BLaER1 (cell line): ENCODE results near the gene CDK6.
A peak's percentile ranks its signal among the peaks of the same experiment; 100 is the strongest.

Experiments
- H3K27ac ChIP-seq: shearing (Covaris generic); formaldehyde crosslinking; 2 replicates; pipeline ENCODE4 v1.8.1; 2022
- H3K27me3 ChIP-seq: shearing (Covaris generic); formaldehyde crosslinking; 2 replicates; pipeline ENCODE4 v1.8.1; 2022
- H3K36me3 ChIP-seq: shearing (Covaris generic); formaldehyde crosslinking; 2 replicates; pipeline ENCODE4 v1.8.1; 2022
- H3K4me1 ChIP-seq: shearing (Covaris generic); formaldehyde crosslinking; 2 replicates; pipeline ENCODE4 v1.8.1; 2022
- H3K4me2 ChIP-seq: shearing (Covaris generic); formaldehyde crosslinking; 2 replicates; pipeline ENCODE4 v1.8.1; 2022
- H3K4me3 ChIP-seq: shearing (Covaris generic); formaldehyde crosslinking; 2 replicates; pipeline ENCODE4 v1.8.1; 2022
- H3K9ac ChIP-seq: shearing (Covaris generic); formaldehyde crosslinking; 2 replicates; pipeline ENCODE4 v1.8.1; 2022
- H3K9me3 ChIP-seq: shearing (Covaris generic); formaldehyde crosslinking; 2 replicates; pipeline ENCODE4 v1.8.1; 2022
- H4K20me1 ChIP-seq: shearing (Covaris generic); formaldehyde crosslinking; 2 replicates; pipeline ENCODE4 v1.8.1; 2022
- Cebpa-rat ChIP-seq: shearing (Covaris generic); IDR thresholded peaks from 2 replicates; pipeline ENCODE4 v1.8.1; 2022

CDK6 gene

GRCh38 chr7:92732316-92733036, 103.9 kb downstream of the CDK6 start:
- no peak overlapping the region for H3K9ac ChIP-seq
- peak overlapping the region; percentile 59 for H3K4me2 ChIP-seq
- H3K4me1 ChIP-seq = peaks cover 21% of the 10 kb centered on the region
- H3K4me3 ChIP-seq = no peak overlapping the region
- no peak overlapping the region for H3K27ac ChIP-seq
- H3K36me3 ChIP-seq = 0 out of 2 replicates have a peak, but pooled peaks cover 3% of the 10 kb centered on the region
- H3K9me3 ChIP-seq = no peaks in the 10 kb centered on the region
- peaks cover 10% of the 10 kb centered on the region; the same call in 1 of the 2 replicates for H4K20me1 ChIP-seq
- no peak for TF ChIP-seq Cebpa-rat
- no peaks in the 10 kb centered on the region for H3K27me3 ChIP-seq

- Histone ChIP-seq H3K9ac (no peak overlapping the region), H3K4me2 (peak overlapping the region; percentile 59), H3K4me1 (peaks cover 21% of the 10 kb centered on the region), H3K9me3 (no peaks in the 10 kb centered on the region), H3K4me3 (no peak overlapping the region), H3K27me3 (no peaks in the 10 kb centered on the region), H3K27ac (no peak overlapping the region), H3K36me3 (0 out of 2 replicates have a peak, but pooled peaks cover 4% of the 10 kb centered on the region), H4K20me1 (peaks cover 20% of the 10 kb centered on the region; the same call in 1 of the 2 replicates)
- no peak for TF ChIP-seq Cebpa-rat
Observed at GRCh38 chr7:92731335-92732063, 104.9 kb downstream of the CDK6 start.

GRCh38 chr7:92730808-92731207, 105.6 kb downstream of the CDK6 start:
- TF ChIP-seq Cebpa-rat = no peak
- Histone ChIP-seq H3K4me1 (peaks cover 21% of the 10 kb centered on the region), H3K4me3 (no peak overlapping the region), H3K4me2 (no peak overlapping the region), H3K9me3 (no peaks in the 10 kb centered on the region), H3K36me3 (0 out of 2 replicates have a peak, but pooled peaks cover 7% of the 10 kb centered on the region), H3K9ac (no peak overlapping the region), H3K27ac (no peak overlapping the region), H4K20me1 (peaks cover 23% of the 10 kb centered on the region; the same call in 1 of the 2 replicates), H3K27me3 (no peaks in the 10 kb centered on the region)

GRCh38 chr7:92729751-92730150, 106.6 kb downstream of the CDK6 start:
- Histone ChIP-seq H3K4me2 (no peak overlapping the region), H4K20me1 (peaks cover 31% of the 10 kb centered on the region; the same call in 1 of the 2 replicates), H3K36me3 (peaks cover 18% of the 10 kb centered on the region)

DNA sequence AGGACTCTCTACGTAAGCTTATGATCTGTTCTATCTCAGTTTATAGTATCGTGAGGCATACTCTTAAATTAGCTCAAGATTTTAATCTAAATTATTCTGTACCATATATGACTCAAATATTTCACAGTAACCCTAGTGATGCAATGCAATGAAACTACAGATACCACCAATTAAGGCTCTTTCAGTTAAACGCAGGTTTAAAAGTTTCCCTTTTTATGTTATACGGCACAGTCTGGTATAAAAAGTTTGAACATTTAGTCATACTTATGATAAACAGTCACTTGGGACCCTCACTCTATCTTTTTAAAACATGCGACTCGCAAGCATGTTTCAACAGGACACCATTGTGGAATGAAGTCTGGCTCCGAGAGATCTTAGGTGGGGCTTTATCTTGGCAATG, 107.2 kb downstream of the CDK6 start:
- Histone ChIP-seq H3K4me3 (no peak overlapping the region), H3K27ac (no peak overlapping the region), H3K27me3 (no peaks in the 10 kb centered on the region), H3K4me2 (no peak overlapping the region), H3K36me3 (peaks cover 18% of the 10 kb centered on the region), H3K9me3 (no peaks in the 10 kb centered on the region), H3K4me1 (peaks cover 26% of the 10 kb centered on the region), H3K9ac (no peak overlapping the region), H4K20me1 (peaks cover 36% of the 10 kb centered on the region; the same call in 1 of the 2 replicates)
- no peak for TF ChIP-seq Cebpa-rat

More at GRCh38 chr7:92729751-92730150, 106.6 kb downstream of the CDK6 start:
- Histone ChIP-seq H3K9me3 (no peaks in the 10 kb centered on the region), H3K27me3 (no peaks in the 10 kb centered on the region), H3K4me1 (peaks cover 21% of the 10 kb centered on the region), H3K9ac (no peak overlapping the region), H3K27ac (no peak overlapping the region), H3K4me3 (no peak overlapping the region)
- no peak for TF ChIP-seq Cebpa-rat

DNA sequence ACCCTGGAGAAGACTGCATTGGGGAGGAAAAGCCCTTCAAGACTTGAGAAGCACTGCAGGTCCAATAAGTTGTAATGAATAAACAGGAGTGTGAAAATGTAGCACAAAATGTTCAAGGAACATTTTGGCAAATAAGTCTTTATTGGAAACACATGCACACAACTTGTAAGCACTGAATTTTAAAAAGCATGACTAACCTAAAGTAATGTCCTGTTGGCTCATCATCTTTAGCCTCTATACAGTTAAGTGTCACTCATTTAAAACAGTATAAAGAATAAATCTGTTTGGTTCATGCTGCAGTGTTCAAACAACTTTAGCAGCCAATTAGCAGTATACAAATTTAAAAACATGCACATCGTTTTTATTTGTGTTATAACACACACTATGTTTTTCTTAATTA, 108.6 kb downstream of the CDK6 start:
- H4K20me1 ChIP-seq = peaks cover 38% of the 10 kb centered on the region; the same call in 1 of the 2 replicates
- H3K27me3 ChIP-seq = no peaks in the 10 kb centered on the region
- H3K27ac ChIP-seq = no peak overlapping the region
- no peak overlapping the region for H3K4me3 ChIP-seq
- H3K4me1 ChIP-seq = peaks cover 34% of the 10 kb centered on the region
- no peaks in the 10 kb centered on the region for H3K9me3 ChIP-seq
- H3K4me2 ChIP-seq = no peak overlapping the region
- no peak overlapping the region for H3K9ac ChIP-seq
- H3K36me3 ChIP-seq = peaks cover 22% of the 10 kb centered on the region
- TF ChIP-seq Cebpa-rat = no peak

DNA sequence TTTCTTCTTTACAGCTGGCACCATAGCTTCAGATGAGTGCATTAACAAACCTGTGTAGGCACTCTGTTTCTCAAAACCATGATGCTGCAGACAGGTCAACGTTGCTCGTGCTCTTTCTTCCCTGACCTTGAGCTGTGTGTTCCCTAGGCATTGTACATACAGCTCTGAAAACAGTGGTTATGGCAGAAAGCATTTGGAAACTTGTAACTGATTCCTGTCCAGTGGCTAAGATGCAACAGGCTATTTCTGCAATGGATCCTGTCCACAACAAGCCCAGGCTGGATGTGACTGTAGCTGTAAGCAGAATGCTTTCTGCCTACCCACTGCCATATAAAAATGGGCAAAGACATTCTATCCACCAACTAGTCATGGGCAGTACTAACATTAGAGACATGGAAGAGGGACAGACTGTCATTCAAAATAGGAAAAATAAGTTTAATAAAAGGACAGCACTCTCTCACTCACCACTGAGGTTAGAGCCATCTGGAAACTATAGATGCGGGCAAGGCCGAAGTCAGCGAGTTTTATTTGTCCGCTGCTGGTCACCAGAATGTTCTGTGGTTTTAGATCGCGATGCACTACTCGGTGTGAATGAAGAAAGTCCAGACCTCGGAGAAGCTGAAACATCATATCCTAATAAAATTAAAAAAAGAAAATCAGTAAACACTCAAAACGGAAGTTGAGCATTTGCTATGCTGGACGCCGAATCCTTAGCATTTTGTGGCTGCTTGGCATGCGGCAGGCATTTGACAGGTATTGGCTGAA, 111.0 kb downstream of the CDK6 start:
- Histone ChIP-seq H3K9ac (no peak overlapping the region), H3K27me3 (no peaks in the 10 kb centered on the region), H3K4me3 (no peak overlapping the region), H3K36me3 (peaks cover 32% of the 10 kb centered on the region), H3K4me2 (no peak overlapping the region), H4K20me1 (peaks cover 38% of the 10 kb centered on the region; the same call in 1 of the 2 replicates), H3K27ac (no peak overlapping the region), H3K4me1 (peaks cover 29% of the 10 kb centered on the region), H3K9me3 (no peaks in the 10 kb centered on the region)
- no peak for TF ChIP-seq Cebpa-rat

DNA sequence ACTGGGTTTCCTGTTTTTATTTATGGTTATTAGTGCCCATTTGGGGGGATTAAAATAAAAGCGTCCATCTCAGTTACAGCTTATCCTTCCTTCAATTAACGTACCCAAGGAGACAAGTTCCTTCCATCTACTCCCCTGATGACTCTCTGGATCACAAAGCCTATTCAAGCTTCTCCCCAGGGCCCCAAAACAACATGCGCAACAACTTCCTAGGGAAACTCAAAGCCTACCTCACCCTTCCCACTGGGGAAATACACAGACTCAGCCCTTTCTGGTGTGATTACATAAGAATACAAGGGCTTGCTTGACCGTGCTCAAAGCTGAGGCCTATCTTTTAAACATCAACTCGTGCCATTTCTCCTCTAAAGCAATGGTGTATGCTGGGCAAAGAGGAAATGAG, 112.4 kb downstream of the CDK6 start:
- TF ChIP-seq Cebpa-rat = no peak
- H3K4me2 ChIP-seq = peak overlapping the region; percentile 49
- peaks cover 31% of the 10 kb centered on the region for H3K4me1 ChIP-seq

GRCh38 chr7:92723205-92723604, 113.2 kb downstream of the CDK6 start:
- peak overlapping the region; percentile 49 for H3K4me2 ChIP-seq
- no peak overlapping the region for H3K4me3 ChIP-seq
- peaks cover 38% of the 10 kb centered on the region for H3K4me1 ChIP-seq
- no peak overlapping the region for H3K27ac ChIP-seq
- no peaks in the 10 kb centered on the region for H3K27me3 ChIP-seq
- H3K9me3 ChIP-seq = no peaks in the 10 kb centered on the region
- H4K20me1 ChIP-seq = peaks cover 34% of the 10 kb centered on the region; the same call in 1 of the 2 replicates
- no peak overlapping the region for H3K9ac ChIP-seq
- no peak for TF ChIP-seq Cebpa-rat
- peaks cover 32% of the 10 kb centered on the region for H3K36me3 ChIP-seq

More for the DNA sequence above, 112.4 kb downstream of the CDK6 start:
- Histone ChIP-seq H3K36me3 (peaks cover 32% of the 10 kb centered on the region), H3K4me3 (no peak overlapping the region), H3K27me3 (no peaks in the 10 kb centered on the region), H4K20me1 (peaks cover 38% of the 10 kb centered on the region; the same call in 1 of the 2 replicates), H3K27ac (no peak overlapping the region), H3K9ac (no peak overlapping the region), H3K9me3 (no peaks in the 10 kb centered on the region)
